Upper lobe of left lung (tissue), 4 donors: ENCODE data around the gene CYTH3.

Experiments used
- CTCF ChIP-seq, 6 experiments: fragments of 450-650 bp in 4 of 6; fragments of 200-600 bp in 2 of 6; sonication (generic) in 2 of 6; IDR thresholded peaks; one replicate each; pipeline ENCODE4 v1.5.1; 2016 to 2019; ENCODE audit warnings: antibody characterized with exemption in 6 of 6
- EP300 ChIP-seq, 4 donors: sonication (generic); formaldehyde crosslinking; IDR thresholded peaks; one replicate each; pipeline ENCODE4 v1.5.1; 2017; ENCODE audit warnings: antibody characterized with exemption in 4 of 4, control low read depth in 2 of 4
- POLR2A ChIP-seq, 4 donors: fragments of 450-650 bp; IDR thresholded peaks; one replicate each; pipeline ENCODE4 v1.5.1; 2016 to 2017; ENCODE audit warnings: antibody characterized with exemption in 4 of 4, mild to moderate bottlenecking in 2 of 4
- POLR2AphosphoS5 ChIP-seq, 2 donors: sonication (generic); formaldehyde crosslinking; IDR thresholded peaks; one replicate each; pipeline ENCODE4 v1.5.1; 2017; ENCODE audit warnings: antibody characterized with exemption in 2 of 2

DNA sequence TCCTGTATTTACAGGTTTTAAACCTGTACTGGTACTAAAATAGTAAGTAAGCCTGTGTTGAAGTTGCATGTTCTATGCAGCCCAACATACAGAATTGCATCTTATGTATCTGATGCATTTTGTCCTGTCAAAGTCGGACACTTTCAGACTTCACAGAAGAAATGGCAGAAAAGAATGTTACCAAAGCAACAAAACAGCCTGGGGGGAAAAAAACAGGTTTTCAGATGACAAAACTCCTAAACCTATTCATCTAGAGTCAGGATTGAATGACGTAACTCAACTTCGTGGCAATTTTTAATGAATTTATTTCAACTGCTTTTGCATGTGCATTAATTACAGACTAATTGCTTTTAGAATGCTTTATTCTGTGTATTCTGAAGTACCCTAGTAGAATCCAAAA lies 28.4 kb downstream of the CYTH3 start:
- no peak for TF ChIP-seq CTCF (IDR thresholded peaks at IDR 0.05)
- TF ChIP-seq POLR2A (IDR thresholded peaks at IDR 0.05) = no peak
- no peak for TF ChIP-seq POLR2AphosphoS5 (IDR thresholded peaks at IDR 0.05)
- TF ChIP-seq EP300 (IDR thresholded peaks at IDR 0.05) = no peak
